BJ (cell line): ENCODE data around the gene TASP1. TPM values are rescaled to one million over a fixed set of nuclear protein-coding genes. Genes with fewer than 3 reads are reported as not detected.
"Not testable (repeated sequence)": the region's sequence is repeated elsewhere in the genome, so short reads cannot be mapped to it uniquely, and the experiment has no call there.

Experiments
- CTCF ChIA-PET: fragments of 350-600 bp; formaldehyde crosslinking; extraction: SDS; loops from one replicate; lab custom pipeline; 2021; ENCODE audit warnings: antibody characterized with exemption, inconsistent platforms; lab: Yijun Ruan, JAX
- POLR2A ChIA-PET: fragments of 300-600 bp; sonication (Branson Sonifier 250); formaldehyde crosslinking; extraction: SDS; loops from one replicate; lab custom pipeline; 2021; ENCODE audit warnings: antibody characterized with exemption; lab: Charles Lee
- DNase-seq: peaks from one replicate; pipeline ENCODE4 v3.0.0-alpha.2; 2011; ENCODE audit warnings: low read depth
- H3K27me3 ChIP-seq: 2 replicates; pipeline ENCODE4 v1.6.0; 2011; ENCODE audit warnings: low read length; ENCODE audit not compliant: control insufficient read depth, insufficient read depth
- H3K36me3 ChIP-seq: 2 replicates; pipeline ENCODE4 v1.5.1; 2011; ENCODE audit warnings: low read length; ENCODE audit not compliant: control insufficient read depth, insufficient read depth
- H3K4me3 ChIP-seq: 2 replicates; pipeline ENCODE4 v1.5.1; 2011; ENCODE audit warnings: low read depth, mild to moderate bottlenecking, control low read depth, low read length
- CTCF ChIP-seq: IDR thresholded peaks from 2 replicates; pipeline ENCODE4 v1.5.1; 2011; ENCODE audit warnings: low read depth, mild to moderate bottlenecking, control low read depth, inconsistent platforms, low read length, moderate library complexity; ENCODE audit not compliant: insufficient read depth
- polyA plus RNA-seq: library from polyadenylated mRNA; depleted of rRNA; stranded (reverse); fragments of >200 nt; gene quantifications from 2 replicates; pipeline ENCODE4 v1.2.3, GENCODE V29; 2011

Gene TASP1
- polyA plus RNA-seq, 1 experiment, result 5.4 TPM

- H3K36me3 ChIP-seq, result no peaks in the 10 kb centered on the region; the same call in 1 of the 2 replicates
- no peak for DNase-seq
- no peaks in the 10 kb centered on the region for H3K27me3 ChIP-seq
- no peak overlapping the region for H3K4me3 ChIP-seq
- no peak for TF ChIP-seq CTCF
- ChIA-PET POLR2A (no interaction called here), CTCF (interaction anchor here (0.7 to 1.8 kb wide), 3 partner anchors 16 to 65 kb away, joined by 3 to 4 read pairs (median 3); no protein-coding TSS in a partner anchor)
Observed at GRCh38 chr20:13611611-13612125, 27.1 kb downstream of the TASP1 start.

DNA sequence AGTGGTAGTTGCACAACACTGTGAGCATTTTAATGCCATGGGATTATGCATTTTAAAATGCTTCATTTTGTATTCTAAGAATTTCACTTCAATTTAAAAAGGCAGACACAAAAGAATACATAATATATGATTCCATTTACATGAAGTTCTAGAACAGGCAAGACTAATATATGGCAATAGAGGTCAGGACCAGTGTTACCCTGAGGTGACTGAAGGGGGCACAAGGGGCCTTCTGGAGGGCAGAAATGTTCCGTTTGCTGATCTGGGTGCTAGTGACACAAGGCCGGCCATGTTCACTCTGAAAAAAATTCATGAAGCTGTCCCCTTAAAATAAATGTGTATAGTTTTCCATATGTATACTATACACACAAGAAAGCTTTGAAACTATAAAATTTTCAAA is 28.5 kb downstream of the TASP1 start:
- no peak for DNase-seq
- POLR2A ChIA-PET, result no interaction called here
- H3K36me3 ChIP-seq, result no peaks in the 10 kb centered on the region
- CTCF ChIA-PET, result no interaction called here
- no peak overlapping the region for H3K4me3 ChIP-seq
- no peaks in the 10 kb centered on the region for H3K27me3 ChIP-seq
- no peak for TF ChIP-seq CTCF

DNA sequence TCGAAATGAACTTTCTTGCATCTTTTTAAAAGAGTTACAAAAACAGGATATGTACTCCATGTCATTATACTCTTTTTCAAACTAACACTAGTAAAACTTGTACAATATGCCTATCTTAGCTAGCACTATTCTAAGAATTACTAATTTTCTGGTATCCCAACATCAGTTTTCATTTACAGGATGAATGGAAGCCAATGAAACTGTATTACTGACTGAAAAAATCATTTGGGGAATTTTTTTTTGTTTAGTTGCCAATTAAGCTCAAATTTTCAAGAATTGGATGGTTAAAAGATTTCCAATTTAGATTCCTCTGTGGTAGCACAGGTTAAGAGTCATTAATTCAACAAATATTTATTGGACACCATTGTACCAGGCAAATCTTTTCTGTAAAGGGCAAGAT is 30.7 kb downstream of the TASP1 start:
- no peaks in the 10 kb centered on the region for H3K36me3 ChIP-seq
- no peak overlapping the region for H3K4me3 ChIP-seq
- POLR2A ChIA-PET, result no interaction called here
- DNase-seq, result no peak
- CTCF ChIA-PET, result interaction anchor here (1.0 kb wide), 1 partner anchor 9 kb away, joined by 3 read pairs; no protein-coding TSS in a partner anchor
- H3K27me3 ChIP-seq, result no peaks in the 10 kb centered on the region
- no peak for TF ChIP-seq CTCF

- not testable (repeated sequence) for H3K27me3 ChIP-seq, H3K36me3 ChIP-seq
- CTCF ChIA-PET, result interaction anchor here (1.0 kb wide), 1 partner anchor 179 kb away, joined by 3 read pairs; no protein-coding TSS in a partner anchor
Observed at GRCh38 chr20:13593423-13593822, 45.3 kb downstream of the TASP1 start.

GRCh38 chr20:13588049-13588448 is 50.7 kb downstream of the TASP1 start:
- CTCF ChIA-PET, result no interaction called here
- TF ChIP-seq CTCF, result no peak
- Histone ChIP-seq H3K4me3 (no peak overlapping the region), H3K36me3 (no peaks in the 10 kb centered on the region), H3K27me3 (no peaks in the 10 kb centered on the region)
- DNase-seq, result no peak
- POLR2A ChIA-PET, result no interaction called here

More at GRCh38 chr20:13593423-13593822, 45.3 kb downstream of the TASP1 start:
- DNase-seq, POLR2A ChIA-PET, H3K4me3 ChIP-seq: not testable (repeated sequence)

DNA sequence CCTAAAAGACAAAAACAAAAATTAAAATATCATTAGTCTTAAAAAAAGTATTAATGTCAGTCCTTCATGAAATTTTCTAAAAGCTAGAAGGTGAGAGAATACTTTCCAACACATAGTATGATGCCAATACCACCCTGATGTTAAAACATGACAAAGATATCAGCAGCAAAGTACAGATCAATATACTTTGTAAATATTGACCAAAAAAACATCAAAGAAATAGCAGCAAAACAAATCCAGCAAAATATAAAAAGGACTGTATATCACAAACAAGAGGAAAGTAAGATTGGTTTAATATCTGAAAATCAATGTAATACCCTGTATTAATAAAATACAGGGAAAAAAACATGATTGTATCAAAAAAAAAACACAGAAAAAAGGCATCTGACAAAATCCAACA is 51.4 kb downstream of the TASP1 start:
- POLR2A ChIA-PET, result no interaction called here
- H3K27me3 ChIP-seq, result no peaks in the 10 kb centered on the region
- TF ChIP-seq CTCF, result no peak
- H3K36me3 ChIP-seq, result no peaks in the 10 kb centered on the region
- no peak overlapping the region for H3K4me3 ChIP-seq
- no peak for DNase-seq
- CTCF ChIA-PET, result no interaction called here
